Ovary (tissue), 9 donors: Measurements from ENCODE around the gene MPRIP. TPM values are rescaled to one million over a fixed set of nuclear protein-coding genes. Genes with fewer than 3 reads are reported as not detected.

Experiments
- DNase-seq, 5 donors: peaks; one replicate each; pipeline ENCODE4 v3.0.0-alpha.2; 2019 to 2020
- H3K27ac ChIP-seq, 2 donors: fragments of 200-600 bp; one replicate each; pipeline versions ENCODE4 v1.5.1 to v1.8.0; 2019 to 2022
- H3K27me3 ChIP-seq: fragments of 200-600 bp; one replicate; pipeline ENCODE4 v1.8.0; 2022
- H3K36me3 ChIP-seq: fragments of 200-600 bp; sonication (generic); one replicate; pipeline ENCODE4 v1.5.1; 2019
- H3K4me1 ChIP-seq: one replicate; pipeline ENCODE4 v1.8.1; 2013; ENCODE audit warnings: mild to moderate bottlenecking, moderate library complexity; ENCODE audit not compliant: insufficient read depth
- H3K4me3 ChIP-seq: fragments of 200-600 bp; sonication (generic); one replicate; pipeline ENCODE4 v1.5.1; 2017
- H3K9me3 ChIP-seq, 2 donors: fragments of 200-600 bp in 1 of 2; sonication (generic) in 1 of 2; one replicate each; pipeline versions ENCODE4 v1.5.1 to v1.8.1; 2013 to 2019; ENCODE audit warnings: mild to moderate bottlenecking in 1 of 2, moderate library complexity in 1 of 2
- EP300 ChIP-seq: sonication (generic); formaldehyde crosslinking; IDR thresholded peaks from one replicate; pipeline ENCODE4 v1.6.1; 2017; ENCODE audit warnings: antibody characterized with exemption
- POLR2A ChIP-seq: fragments of 450-650 bp; IDR thresholded peaks from one replicate; pipeline ENCODE4 v1.6.1; 2017; ENCODE audit warnings: antibody characterized with exemption, mild to moderate bottlenecking, moderate library complexity
- WGBS, 3 donors: extraction: QIAGEN DNeasy Blood & Tissue Kit in 1 of 3; methylation state at CpG; one replicate each; pipeline versions ENCODE4 v1.1.5 to v1.1.7; 2013 to 2017; 5-methylcytosine and 5-hydroxymethylcytosine counted together
- intact Hi-C, 4 donors: fragments of 100-400 bp; cut with DNase I; formaldehyde crosslinking; loops; one replicate each; pipeline versions ENCODE4 v1.11.0 to v1.15.1; 2022 to 2023
- polyA plus RNA-seq, 2 donors: library from polyadenylated mRNA; stranded (reverse); fragments of 200-250 nt in 1 of 2; fragments of 350-450 nt in 1 of 2; fragmentation: Illumina TruSeq in 1 of 2; extraction: RNeasy Lipid Tissue Mini Kit (QIAGEN cat#74804) in 1 of 2; gene quantifications; one replicate each; pipeline ENCODE4 v1.2.3, GENCODE V29; 2013 to 2014
- small RNA-seq: library from RNA; depleted of rRNA; stranded (forward); fragments of <200 nt; gene quantifications from one replicate; pipeline ENCODE3, GENCODE V24; 2016
- total RNA-seq, 7 donors: library from RNA; depleted of rRNA in 2 of 7; stranded (reverse); fragments of >200 nt in 2 of 7; fragmentation: NEBNext Ultra II Directional in 3 of 7; extraction: Animal tissue kit (Norgen Biotek cat#: 25700) in 3 of 7; gene quantifications; one replicate each; pipeline versions ENCODE4 v1.1.0 to v1.2.4, GENCODE V29; 2016 to 2023
- TF ChIP-seq, protein P1 (sequence below), 3 donors: fragments of 450-650 bp in 2 of 3; fragments of 200-600 bp in 1 of 3; IDR thresholded peaks; one replicate each; pipeline versions ENCODE4 v1.5.1 to v1.8.0; 2016 to 2022; ENCODE audit warnings: antibody characterized with exemption in 3 of 3, mild to moderate bottlenecking in 1 of 3
- donor health status: DM: no; HTN: no; CAD: no; lungs with moderate emphysema.
- donor health status: DM: no; HTN: no; CAD: no.
- donor health status: Bipolar disorder and iron deficiency.
- donor health status: DM: yes; HTN: yes; CAD: no.
- donor health status: DM: no; HTN: no; CAD: no.
- donor health status: DM: yes; HTN: yes; CAD: no.

Gene MPRIP
- total and polyA plus RNA-seq, 9 donors: 72.3 to 256 (median 202) TPM

DNA sequence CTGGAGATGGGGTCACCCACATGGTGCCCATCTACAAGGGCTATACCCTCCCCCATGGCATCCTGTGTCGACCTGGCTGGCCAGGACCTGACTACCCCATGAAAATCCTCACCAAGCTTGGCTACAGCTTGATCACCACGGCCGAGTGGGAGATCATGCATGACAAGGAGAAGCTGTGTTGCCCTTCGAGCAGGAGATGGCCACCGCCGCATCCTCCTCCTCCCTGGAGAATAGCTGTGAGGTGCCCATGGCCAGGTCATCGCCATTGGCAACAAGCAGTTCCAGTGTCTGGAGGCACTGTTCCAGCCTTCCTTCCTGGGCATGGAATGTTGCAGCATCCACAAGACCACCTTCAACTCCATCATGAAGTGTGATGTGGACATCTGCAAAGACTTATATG is 200.0 kb downstream of the MPRIP start:
- H3K27ac ChIP-seq: no peak overlapping the region
- H3K9me3 ChIP-seq: no peaks in the 10 kb centered on the region
- WGBS, 3 donors: 84 to 93% (median 91%) methylated on average over 7 of the region's 7 CpGs
- H3K4me1 ChIP-seq: peaks cover 2% of the 10 kb centered on the region
- intact Hi-C loops: no loop called here
- no peak overlapping the region for H3K4me3 ChIP-seq
- TF ChIP-seq, protein P1, sequence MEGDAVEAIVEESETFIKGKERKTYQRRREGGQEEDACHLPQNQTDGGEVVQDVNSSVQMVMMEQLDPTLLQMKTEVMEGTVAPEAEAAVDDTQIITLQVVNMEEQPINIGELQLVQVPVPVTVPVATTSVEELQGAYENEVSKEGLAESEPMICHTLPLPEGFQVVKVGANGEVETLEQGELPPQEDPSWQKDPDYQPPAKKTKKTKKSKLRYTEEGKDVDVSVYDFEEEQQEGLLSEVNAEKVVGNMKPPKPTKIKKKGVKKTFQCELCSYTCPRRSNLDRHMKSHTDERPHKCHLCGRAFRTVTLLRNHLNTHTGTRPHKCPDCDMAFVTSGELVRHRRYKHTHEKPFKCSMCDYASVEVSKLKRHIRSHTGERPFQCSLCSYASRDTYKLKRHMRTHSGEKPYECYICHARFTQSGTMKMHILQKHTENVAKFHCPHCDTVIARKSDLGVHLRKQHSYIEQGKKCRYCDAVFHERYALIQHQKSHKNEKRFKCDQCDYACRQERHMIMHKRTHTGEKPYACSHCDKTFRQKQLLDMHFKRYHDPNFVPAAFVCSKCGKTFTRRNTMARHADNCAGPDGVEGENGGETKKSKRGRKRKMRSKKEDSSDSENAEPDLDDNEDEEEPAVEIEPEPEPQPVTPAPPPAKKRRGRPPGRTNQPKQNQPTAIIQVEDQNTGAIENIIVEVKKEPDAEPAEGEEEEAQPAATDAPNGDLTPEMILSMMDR (IDR thresholded peaks at IDR 0.05): no peak
- TF ChIP-seq POLR2A (no peak), EP300 (no peak)
- no peaks in the 10 kb centered on the region for H3K36me3 ChIP-seq
- no peak for DNase-seq
- H3K27me3 ChIP-seq: no peaks in the 10 kb centered on the region

Small RNA genes lying within 50 kb of the gene (small RNA-seq; reads per million reads assigned to genes)
- gene RNU6-767P: not detected

Other genes with a start within 250 kb of the MPRIP start
- not detected for gene TNFRSF13B, start 70.3 kb upstream of the MPRIP start, total RNA-seq
- gene TNFRSF13B, start 70.3 kb upstream of the MPRIP start, polyA plus RNA-seq: under 1 TPM in 1 of 2 donors, not detected in 1; 0.53 TPM
- 10 to 100 TPM in 1 of 7 donors, 1 to 10 TPM in 6; 2.7 to 12.8 (median 7.5) TPM for gene PLD6, start 163.9 kb downstream of the MPRIP start, total RNA-seq
- gene PLD6, start 163.9 kb downstream of the MPRIP start, polyA plus RNA-seq: 1 to 10 TPM; 7.2 to 7.3 TPM
- gene FLCN, start 194.7 kb downstream of the MPRIP start, total RNA-seq: 10 to 100 TPM; 27.9 to 55.7 (median 45.1) TPM
- 10 to 100 TPM; 16.4 to 29.0 TPM for gene FLCN, start 194.7 kb downstream of the MPRIP start, polyA plus RNA-seq
- 10 to 100 TPM; 43.8 to 68.8 (median 49.9) TPM for gene COPS3, start 238.8 kb downstream of the MPRIP start, total RNA-seq
- 10 to 100 TPM; 38.1 to 60.1 TPM for gene COPS3, start 238.8 kb downstream of the MPRIP start, polyA plus RNA-seq